Endothelial cell of umbilical vein (primary cell): ENCODE results near the gene MUC4. TPM values are rescaled to one million over a fixed set of nuclear protein-coding genes. Genes with fewer than 3 reads are reported as not detected.
A peak's percentile ranks its signal among the peaks of the same experiment; 100 is the strongest.
"Not testable (repeated sequence)": the region's sequence is repeated elsewhere in the genome, so short reads cannot be mapped to it uniquely, and the experiment has no call there.

Experiments
- BruUV-seq: library from RNA; stranded (reverse); fragments of 400-500 nt; replicated peaks from 2 replicates; lab custom pipeline; 2021; lab: Mats Ljungman, UMichigan
- CTCF ChIA-PET: fragments of 300-600, 350-600 bp; sonication (Branson Sonifier 250); formaldehyde crosslinking; loops from one replicate; lab custom pipeline; 2021; ENCODE audit warnings: antibody characterized with exemption, inconsistent platforms; lab: Charles Lee
- POLR2A ChIA-PET: fragments of 300-600, 350-600 bp; sonication (Branson Sonifier 250); formaldehyde crosslinking; loops from one replicate; lab custom pipeline; 2021; ENCODE audit warnings: antibody characterized with exemption, inconsistent platforms; lab: Charles Lee
- DNase-seq: peaks from one replicate; pipeline ENCODE4 v3.0.0-alpha.2; 2011; ENCODE audit warnings: low read depth, low spot score
- FAIRE-seq: peaks from 2 replicates; lab custom pipeline; 2011; peaks lifted over from hg19 to GRCh38; lab: Jason Lieb, UNC
- H2AFZ ChIP-seq: 2 replicates; pipeline ENCODE4 v1.6.0; 2012; ENCODE audit warnings: low read depth, low read length, control low read depth, inconsistent platforms
- H3K27ac ChIP-seq: 2 replicates; pipeline ENCODE4 v1.5.1; 2011; ENCODE audit warnings: low read depth, mild to moderate bottlenecking, control low read depth, low read length, moderate library complexity; ENCODE audit not compliant: insufficient read depth
- H3K27me3 ChIP-seq, 2 experiments: 2 replicates each; pipeline versions ENCODE4 v1.6.0 to v1.6.1; 2011; ENCODE audit warnings: low read length in 2 of 2, mixed read lengths in 1 of 2; ENCODE audit not compliant: control insufficient read depth in 2 of 2, insufficient read depth in 2 of 2
- H3K36me3 ChIP-seq, 2 experiments: 2 replicates in 1 of 2; 3 replicates in 1 of 2; pipeline ENCODE4 v1.5.1; 2011; ENCODE audit warnings: low read length in 2 of 2, mild to moderate bottlenecking in 1 of 2, moderate library complexity in 1 of 2; ENCODE audit not compliant: control insufficient read depth in 2 of 2, insufficient read depth in 2 of 2; ENCODE audit errors: extremely low read depth in 1 of 2
- H3K4me1 ChIP-seq: 3 replicates; pipeline ENCODE4 v1.5.1; 2011; ENCODE audit warnings: mild to moderate bottlenecking, low read length; ENCODE audit not compliant: control insufficient read depth, insufficient read depth; ENCODE audit errors: extremely low read depth
- H3K4me2 ChIP-seq: 2 replicates; pipeline ENCODE4 v1.6.1; 2011; ENCODE audit warnings: low read length, control low read depth, mixed read lengths; ENCODE audit not compliant: insufficient read depth
- H3K4me3 ChIP-seq, 3 experiments: fragments of 200-600 bp in 1 of 3; sonication (generic), shearing (Covaris generic) in 1 of 3; replicated peaks in 1 of 3; 2 replicates each; pipeline ENCODE4 v1.5.1; 2011 to 2016; ENCODE audit warnings: control low read depth in 3 of 3, low read length in 3 of 3, mild to moderate bottlenecking in 2 of 3, inconsistent platforms in 1 of 3, low read depth in 1 of 3, moderate library complexity in 1 of 3; ENCODE audit not compliant: insufficient read depth in 1 of 3
- H3K79me2 ChIP-seq: 2 replicates; pipeline ENCODE4 v1.6.0; 2012; ENCODE audit warnings: low read length, inconsistent platforms; ENCODE audit not compliant: control insufficient read depth, insufficient read depth
- H3K9ac ChIP-seq: replicated peaks from 2 replicates; pipeline ENCODE3; 2011; ENCODE audit warnings: low read length, control low read depth; ENCODE audit not compliant: insufficient read depth; ENCODE audit errors: extremely low read depth
- H3K9me1 ChIP-seq: replicated peaks from 3 replicates; pipeline ENCODE4 v1.6.0; 2011; ENCODE audit warnings: mild to moderate bottlenecking, low read length; ENCODE audit not compliant: control insufficient read depth, insufficient read depth; ENCODE audit errors: extremely low read depth
- H3K9me3 ChIP-seq: replicated peaks from 2 replicates; pipeline ENCODE4 v1.5.1; 2012; ENCODE audit warnings: low read length, inconsistent platforms; ENCODE audit not compliant: control insufficient read depth, insufficient read depth
- H4K20me1 ChIP-seq: replicated peaks from 2 replicates; pipeline ENCODE3; 2011; ENCODE audit warnings: mild to moderate bottlenecking, low read length; ENCODE audit not compliant: control insufficient read depth, insufficient read depth; ENCODE audit errors: extremely low read depth
- FOS ChIP-seq: IDR thresholded peaks from 2 replicates; pipeline ENCODE4 v1.6.1; 2011; ENCODE audit warnings: mild to moderate bottlenecking, low read length, moderate library complexity, borderline replicate concordance; ENCODE audit not compliant: insufficient read depth
- JUN ChIP-seq: IDR thresholded peaks from 2 replicates; pipeline ENCODE4 v1.6.1; 2011; ENCODE audit warnings: borderline replicate concordance, low read depth; ENCODE audit not compliant: insufficient read length, insufficient read depth
- MYC ChIP-seq: IDR thresholded peaks from one replicate; pipeline ENCODE4 v1.6.1; 2011; ENCODE audit warnings: mild to moderate bottlenecking, low read depth, low read length
- dilution Hi-C: fragments of 300-500 bp; cut with MboI; formaldehyde crosslinking; loops from one replicate; pipeline ENCODE4 v1.15.0; 2019; ENCODE audit warnings: low sequenced_read_pairs; ENCODE audit not compliant: extremely low pct_ligation_motif_present
- intact Hi-C: fragments of 100-400 bp; cut with micrococcal nuclease; formaldehyde crosslinking; loops from one replicate; pipeline ENCODE4 v1.10.0; 2022
- polyA plus RNA-seq, 4 experiments: library from polyadenylated mRNA; depleted of rRNA in 3 of 4; stranded (reverse) in 3 of 4; unstranded in 1 of 4; fragments of >200 nt; gene quantifications; 2 replicates each; pipeline versions ENCODE4 v1.2.1 to v1.2.3, GENCODE V29; 2011 to 2012; ENCODE audit warnings: missing spikeins in 1 of 4
- total RNA-seq: library from RNA; stranded (reverse); gene quantifications from 2 replicates; pipeline ENCODE4 v1.2.3, GENCODE V29; 2021

Gene MUC4
- total and polyA plus RNA-seq, 2 donors (not counting 3 experiments of a cell fraction or from before 2014, with no cell fraction given) = 0.04 TPM; not detected in 1

- no peaks in the 10 kb centered on the region for H3K79me2 ChIP-seq
- DNase-seq (peak; percentile 69), FAIRE-seq (peak; percentile 91)
- H3K27me3 ChIP-seq = peaks cover 13 to 22% of the 10 kb centered on the region in 2 experiments
- H3K4me3 ChIP-seq = no peak overlapping the region
- no peaks in the 10 kb centered on the region for H3K9me1 ChIP-seq
- TF ChIP-seq MYC (no peak), FOS (peak; percentile 72), JUN (peak; percentile 50)
- H3K4me1 ChIP-seq = peaks cover 7% of the 10 kb centered on the region
- dilution Hi-C loops = no loop called here
- no peaks in the 10 kb centered on the region for H4K20me1 ChIP-seq
- BruUV-seq = no TSS peak
- H3K9me3 ChIP-seq = no peaks in the 10 kb centered on the region
- no peak overlapping the region for H3K9ac ChIP-seq
- ChIA-PET CTCF (interaction anchor here (1.0 to 1.2 kb wide), 3 partner anchors 9 to 88 kb away, joined by 4 read pairs; no protein-coding TSS in a partner anchor), POLR2A (no interaction called here)
- no peaks in the 10 kb centered on the region for H3K36me3 ChIP-seq
- H3K4me2 ChIP-seq = no peak overlapping the region
- no peak overlapping the region for H3K27ac ChIP-seq
- intact Hi-C loops = no loop called here
- H2AFZ ChIP-seq = no peak overlapping the region
These were observed 5.4 kb downstream of the MUC4 start for GRCh38 chr3:195806211-195806915.

GRCh38 chr3:195805588-195805987, 6.1 kb downstream of the MUC4 start:
- H3K36me3 ChIP-seq, H3K79me2 ChIP-seq, intact Hi-C loops, BruUV-seq, H3K9ac ChIP-seq, H4K20me1 ChIP-seq, H3K4me1 ChIP-seq, H3K4me3 ChIP-seq, H3K9me1 ChIP-seq, H2AFZ ChIP-seq, FAIRE-seq, DNase-seq, H3K27ac ChIP-seq, CTCF ChIA-PET, dilution Hi-C loops, H3K9me3 ChIP-seq, H3K4me2 ChIP-seq: not testable (repeated sequence)
- peaks cover 16 to 30% of the 10 kb centered on the region in 2 experiments for H3K27me3 ChIP-seq
- POLR2A ChIA-PET = interaction anchor here (0.6 kb wide), 1 partner anchor 15 kb away, joined by 3 read pairs; no protein-coding TSS in a partner anchor
